Measurements from ENCODE around the gene PEPD.
A peak's percentile ranks its signal among the peaks of the same experiment; 100 is the strongest.

The PEPD gene

GRCh38 chr19:33392341-33393285 lies 129.0 kb downstream of the PEPD start:
- peak; percentile 18 for DNase-seq

DNA sequence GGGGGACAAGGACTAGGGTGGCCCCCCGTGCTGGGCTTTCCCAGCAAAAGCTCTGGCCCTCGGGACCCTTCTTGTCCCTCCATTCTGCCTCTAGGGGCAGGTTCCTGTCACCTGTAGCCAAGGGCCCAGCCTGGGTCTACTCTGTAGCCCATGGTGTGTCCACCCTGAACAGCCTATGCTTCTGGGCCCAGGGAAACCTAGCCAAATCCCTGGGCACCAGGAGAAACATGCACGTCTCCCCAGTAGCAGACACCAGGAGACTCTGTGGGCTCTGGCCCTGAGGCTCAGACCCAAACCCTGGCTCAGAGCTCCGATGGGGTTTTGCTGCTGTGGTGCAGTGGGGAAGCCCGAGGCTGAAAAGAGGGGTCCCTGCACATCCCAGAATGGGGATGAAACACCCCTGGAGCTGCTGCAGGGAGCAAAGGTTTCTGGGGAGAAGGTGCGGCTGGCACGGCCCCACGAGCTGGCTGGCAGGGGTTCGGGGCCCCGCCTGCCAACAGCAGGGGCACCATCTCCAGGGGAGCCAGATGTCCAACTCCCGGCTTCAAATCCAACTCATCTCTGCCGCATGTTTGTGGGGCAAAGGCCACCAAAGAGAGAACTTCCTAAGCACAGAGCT lies 129.9 kb downstream of the PEPD start:
- DNase-seq: no peak

DNA sequence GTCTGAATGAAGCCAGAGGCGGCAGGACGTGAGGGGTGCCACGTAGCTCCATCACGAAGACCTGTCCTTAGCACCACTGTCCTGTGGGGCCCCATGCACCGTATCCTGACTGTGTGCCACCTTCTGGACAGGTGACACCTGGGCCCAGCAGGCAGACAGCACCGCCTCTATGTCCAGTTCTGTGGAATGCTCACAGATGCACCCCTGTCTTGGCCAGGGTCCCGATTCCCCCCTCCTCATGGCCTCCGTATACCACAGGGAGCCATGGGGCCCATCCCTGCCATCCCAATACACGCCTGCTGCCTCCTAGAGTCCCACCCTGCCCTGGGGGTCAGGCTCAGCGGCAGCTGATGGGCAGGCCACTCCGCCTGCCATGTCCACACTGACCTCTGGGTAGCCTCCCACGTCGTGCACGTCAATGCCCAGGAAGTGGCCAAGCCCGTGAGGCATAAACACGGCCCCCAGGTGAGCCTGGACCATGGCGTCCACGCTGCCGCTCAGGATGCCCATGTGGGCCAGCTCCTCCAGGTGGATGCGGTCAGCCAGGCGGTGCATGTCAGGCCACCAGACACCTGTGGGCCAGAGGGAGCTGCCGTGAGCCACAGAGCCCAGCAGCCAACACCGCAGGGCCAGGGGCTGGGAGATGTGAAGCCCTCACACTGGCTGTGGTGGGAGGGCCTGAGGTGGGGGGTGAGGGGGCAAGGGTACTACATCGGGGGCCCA lies 130.5 kb downstream of the PEPD start:
- no peak for DNase-seq

- peak; percentile 40 for DNase-seq
Observed at GRCh38 chr19:33390101-33390907, 131.3 kb downstream of the PEPD start.

GRCh38 chr19:33389421-33390100 lies 132.0 kb downstream of the PEPD start:
- DNase-seq: no peak

- no peak for DNase-seq
Observed at GRCh38 chr19:33388725-33389420, 132.7 kb downstream of the PEPD start.

- DNase-seq: no peak
Observed at GRCh38 chr19:33388231-33388724, 133.3 kb downstream of the PEPD start.

- no peak for DNase-seq
Observed at GRCh38 chr19:33387351-33388230, 134.0 kb downstream of the PEPD start.

- DNase-seq: peak; percentile 87
Observed at GRCh38 chr19:33386361-33386858, 135.2 kb downstream of the PEPD start.

GRCh38 chr19:33385956-33386355 lies 135.6 kb downstream of the PEPD start:
- DNase-seq: peak; percentile 87

GRCh38 chr19:33384983-33385382 lies 136.6 kb downstream of the PEPD start:
- DNase-seq: no peak

DNA sequence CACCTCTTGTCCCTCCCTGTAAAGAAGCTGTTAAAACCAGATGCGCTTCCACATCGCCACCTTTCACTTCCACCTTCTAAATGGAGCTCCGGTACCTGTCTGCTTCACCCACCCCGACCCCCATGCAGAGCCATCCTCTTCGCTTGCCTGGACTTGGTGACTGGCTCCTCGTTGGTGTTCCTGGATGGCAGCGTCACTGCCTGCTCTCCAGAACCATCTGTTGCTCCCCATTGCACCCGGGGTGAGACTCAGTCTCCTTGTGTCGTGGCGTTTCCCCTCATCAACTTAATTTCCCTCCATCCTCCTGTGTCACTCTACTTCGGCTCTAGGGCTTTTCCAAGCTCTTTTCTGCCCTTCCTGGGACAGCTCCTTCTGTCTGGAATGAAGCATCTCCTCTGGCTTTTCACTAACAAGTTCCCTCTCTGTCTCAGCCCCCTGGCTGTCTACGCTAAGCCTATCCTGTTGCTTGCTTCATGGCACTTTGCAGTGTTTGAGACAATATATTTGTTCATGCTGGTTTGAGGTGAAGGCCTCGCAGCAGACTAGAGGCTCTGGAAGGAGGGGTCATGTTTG lies 137.8 kb downstream of the PEPD start:
- DNase-seq: no peak

DNA sequence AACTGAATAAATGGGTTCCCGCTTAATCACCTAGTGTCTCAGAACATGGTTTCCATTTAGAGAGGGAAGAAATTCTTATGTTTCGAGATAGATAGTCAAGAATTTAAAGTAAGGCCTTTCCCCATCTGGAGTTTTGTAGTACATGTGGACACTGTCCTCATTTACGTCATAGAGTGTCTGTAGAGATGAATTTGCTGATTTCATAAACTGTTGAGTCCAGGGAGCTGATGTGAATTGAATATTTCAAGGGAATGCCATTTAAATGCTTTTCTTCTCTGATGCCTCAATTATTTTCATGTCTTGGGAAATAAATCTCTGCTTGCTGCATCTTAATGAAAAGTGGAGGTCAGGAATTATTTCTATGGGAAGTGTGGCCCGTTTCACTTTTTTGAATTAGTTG lies 138.6 kb downstream of the PEPD start:
- DNase-seq: no peak

DNA sequence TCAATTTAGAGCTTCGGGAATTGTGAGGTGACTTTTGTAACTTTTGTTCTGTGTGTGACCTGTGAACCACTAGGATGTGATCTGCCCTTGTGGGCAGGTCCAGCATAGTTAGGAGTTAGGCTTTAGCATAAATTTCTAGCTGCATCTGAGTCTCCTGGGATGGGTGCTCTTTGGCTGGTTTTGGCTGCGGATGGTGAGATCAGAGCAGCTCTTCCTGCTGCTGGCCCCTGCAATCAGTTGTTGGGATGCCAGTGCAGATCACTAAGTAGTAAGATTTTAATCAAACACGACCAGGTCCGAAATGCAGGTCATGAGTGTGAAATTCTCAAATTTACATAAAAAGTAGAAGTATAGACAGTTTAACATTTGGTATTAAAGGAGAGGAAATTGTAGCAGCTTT lies 139.6 kb downstream of the PEPD start:
- DNase-seq: no peak

GRCh38 chr19:33381101-33381500 lies 140.5 kb downstream of the PEPD start:
- no peak for DNase-seq

GRCh38 chr19:33379151-33379829 lies 142.3 kb downstream of the PEPD start:
- no peak for DNase-seq

- DNase-seq: no peak
Observed at GRCh38 chr19:33377586-33378475, 143.8 kb downstream of the PEPD start.
